ENCODE measurements around the gene CRAMP1.

GRCh38 chr16:1691276-1691675 is 79.1 kb downstream of the CRAMP1 start:
- TF ChIP-seq CTCF (IDR thresholded peaks at IDR 0.05) (no peak), POLR2A (IDR thresholded peaks at IDR 0.05) (no peak)
